NCI-H774 (cell line): Measurements from ENCODE around the gene RHOJ.
"Not testable (repeated sequence)": the region's sequence is repeated elsewhere in the genome, so short reads cannot be mapped to it uniquely, and the experiment has no call there.

Experiments
- DNase-seq: peaks from one replicate; lab custom pipeline; 2025; lab: John Stamatoyannopoulos, UW

Gene RHOJ

GRCh38 chr14:63268771-63269170, 64.5 kb downstream of the RHOJ start:
- no peak for DNase-seq

GRCh38 chr14:63269561-63270225, 65.5 kb downstream of the RHOJ start:
- DNase-seq = no peak

- DNase-seq = no peak
Measured at GRCh38 chr14:63273129-63273528, 68.9 kb downstream of the RHOJ start.

GRCh38 chr14:63273717-63274655, 69.7 kb downstream of the RHOJ start:
- DNase-seq = no peak

- DNase-seq = no peak
Measured at GRCh38 chr14:63275611-63276010, 71.4 kb downstream of the RHOJ start.

GRCh38 chr14:63276016-63276415, 71.8 kb downstream of the RHOJ start:
- peak; percentile 61 for DNase-seq

- no peak for DNase-seq
Measured at GRCh38 chr14:63276492-63277342, 72.5 kb downstream of the RHOJ start.

GRCh38 chr14:63277591-63278183, 73.4 kb downstream of the RHOJ start:
- peak; percentile 59 for DNase-seq

- not testable (repeated sequence) for DNase-seq
Measured at GRCh38 chr14:63279933-63280332, 75.7 kb downstream of the RHOJ start.

GRCh38 chr14:63282997-63283883, 79.0 kb downstream of the RHOJ start:
- no peak for DNase-seq

- DNase-seq = no peak
Measured at GRCh38 chr14:63283884-63284248, 79.6 kb downstream of the RHOJ start.

GRCh38 chr14:63286071-63286470, 81.8 kb downstream of the RHOJ start:
- DNase-seq = peak; percentile 85

GRCh38 chr14:63287666-63288483, 83.6 kb downstream of the RHOJ start:
- DNase-seq = no peak

GRCh38 chr14:63288853-63289252, 84.6 kb downstream of the RHOJ start:
- DNase-seq = no peak

- DNase-seq = no peak
Measured at GRCh38 chr14:63290741-63291430, 86.6 kb downstream of the RHOJ start.

GRCh38 chr14:63292805-63293204, 88.6 kb downstream of the RHOJ start:
- DNase-seq = no peak

- DNase-seq = no peak
Measured at GRCh38 chr14:63295231-63295685, 91.0 kb downstream of the RHOJ start.

- no peak for DNase-seq
Measured at GRCh38 chr14:63296060-63296563, 91.9 kb downstream of the RHOJ start.
